OCI-LY7 (cell line): Measurements from ENCODE around the gene ACVR1B. TPM values are rescaled to one million over a fixed set of nuclear protein-coding genes. Genes with fewer than 3 reads are reported as not detected.

Experiments used
- BruUV-seq: library from RNA; stranded (reverse); fragments of 400-500 nt; replicated peaks from 2 replicates; lab custom pipeline; 2021; lab: Mats Ljungman, UMichigan
- CTCF ChIA-PET: fragments of 300-600 bp; sonication (Branson Sonifier 250); formaldehyde crosslinking; loops from one replicate; lab custom pipeline; 2022; ENCODE audit warnings: antibody characterized with exemption; ENCODE audit not compliant: unreplicated experiment; lab: Charles Lee
- POLR2A ChIA-PET: fragments of 300-600 bp; sonication (Branson Sonifier 250); formaldehyde crosslinking; loops from one replicate; lab custom pipeline; 2022; ENCODE audit warnings: antibody characterized with exemption; lab: Charles Lee
- DNase-seq: peaks from one replicate; pipeline ENCODE4 v3.0.0-alpha.2; 2015; ENCODE audit warnings: low spot score
- H2AFZ ChIP-seq: fragments of 200-600 bp; sonication (generic), shearing (Covaris generic); 2 replicates; pipeline ENCODE4 v1.6.1; 2014; ENCODE audit warnings: mild to moderate bottlenecking, antibody characterized with exemption, low read length, moderate library complexity
- H3K27ac ChIP-seq: fragments of 200-600 bp; sonication (generic); 2 replicates; pipeline ENCODE4 v1.5.1; 2014; ENCODE audit warnings: mixed run types, low read depth, mild to moderate bottlenecking, moderate library complexity, low read length, inconsistent platforms; ENCODE audit not compliant: poor library complexity, severe bottlenecking
- H3K36me3 ChIP-seq: fragments of 200-600 bp; sonication (generic); 2 replicates; pipeline ENCODE4 v1.6.1; 2014; ENCODE audit warnings: mild to moderate bottlenecking, antibody characterized with exemption, low read length, moderate library complexity, mixed read lengths; ENCODE audit not compliant: insufficient read depth
- H3K4me1 ChIP-seq: fragments of 200-600 bp; sonication (generic); 2 replicates; pipeline ENCODE4 v1.5.1; 2014; ENCODE audit warnings: mild to moderate bottlenecking, low read length; ENCODE audit not compliant: insufficient read depth, poor library complexity, severe bottlenecking
- H3K4me2 ChIP-seq: fragments of 200-600 bp; sonication (generic); 2 replicates; pipeline ENCODE4 v1.6.1; 2014; ENCODE audit warnings: mild to moderate bottlenecking, low read length
- H3K4me3 ChIP-seq: fragments of 200-600 bp; sonication (generic); 2 replicates; pipeline ENCODE4 v1.5.1; 2014; ENCODE audit warnings: mild to moderate bottlenecking, low read depth, low read length; ENCODE audit not compliant: poor library complexity, severe bottlenecking
- H3K79me2 ChIP-seq: fragments of 200-600 bp; sonication (generic); 2 replicates; pipeline ENCODE4 v1.6.1; 2016; ENCODE audit warnings: low read depth, mild to moderate bottlenecking, low read length, moderate library complexity, mixed read lengths; ENCODE audit not compliant: insufficient read depth
- H3K9me2 ChIP-seq: fragments of 200-600 bp; sonication (generic); 2 replicates; pipeline ENCODE4 v1.6.1; 2016; ENCODE audit warnings: mild to moderate bottlenecking, low read length, mixed read lengths; ENCODE audit not compliant: insufficient read depth
- H3K9me3 ChIP-seq: fragments of 200-600 bp; sonication (generic); 2 replicates; pipeline ENCODE4 v1.6.1; 2014; ENCODE audit warnings: mild to moderate bottlenecking, mixed run types, low read length, mixed read lengths
- H4K20me1 ChIP-seq: fragments of 200-600 bp; sonication (generic); 2 replicates; pipeline ENCODE4 v1.6.1; 2014; ENCODE audit warnings: mild to moderate bottlenecking, antibody characterized with exemption, low read length, moderate library complexity, mixed read lengths; ENCODE audit not compliant: insufficient read depth
- EZH2phosphoT487 ChIP-seq: fragments of 200-600 bp; sonication (generic); IDR thresholded peaks from 2 replicates; pipeline ENCODE4 v1.6.1; 2018; ENCODE audit warnings: low read depth, borderline replicate concordance, mild to moderate bottlenecking, mixed run types, antibody characterized with exemption, low read length, moderate library complexity, mixed read lengths
- intact Hi-C: fragments of 100-400 bp; cut with micrococcal nuclease; formaldehyde crosslinking; loops from one replicate; pipeline ENCODE4 v1.10.0; 2022; ENCODE audit not compliant: unreplicated experiment
- total RNA-seq, 2 experiments: library from RNA; depleted of rRNA in 1 of 2; stranded (reverse); fragments of >200 nt in 1 of 2; shearing (Covaris generic) in 1 of 2; gene quantifications; 2 replicates each; pipeline ENCODE4 v1.2.3, GENCODE V29; 2014 to 2022
- TF ChIP-seq, protein P1 (sequence below): fragments of 200-600 bp; sonication (generic); conservative IDR thresholded peaks from 2 replicates; pipeline ENCODE4 v1.5.1; 2014; ENCODE audit warnings: mild to moderate bottlenecking, antibody characterized with exemption, low read length, moderate library complexity, mixed read lengths

Gene ACVR1B
- total RNA-seq, 2 experiments from 2014 or later = 4.1 to 6.8 TPM

- Histone ChIP-seq H3K9me3 (no peaks in the 10 kb centered on the region), H3K27ac (no peak overlapping the region), H3K79me2 (no peaks in the 10 kb centered on the region), H2AFZ (no peak overlapping the region), H3K4me3 (no peak overlapping the region), H3K36me3 (no peaks in the 10 kb centered on the region), H3K9me2 (no peaks in the 10 kb centered on the region), H4K20me1 (no peaks in the 10 kb centered on the region), H3K4me2 (no peak overlapping the region), H3K4me1 (peaks cover 25% of the 10 kb centered on the region)
- CTCF ChIA-PET = interaction anchor here (1.2 kb wide), 1 partner anchor 11 kb away, joined by 7 read pairs; no protein-coding TSS in a partner anchor
- intact Hi-C loops = no loop called here
- DNase-seq = no peak
- TF ChIP-seq EZH2phosphoT487 = no peak
- TF ChIP-seq, protein P1, sequence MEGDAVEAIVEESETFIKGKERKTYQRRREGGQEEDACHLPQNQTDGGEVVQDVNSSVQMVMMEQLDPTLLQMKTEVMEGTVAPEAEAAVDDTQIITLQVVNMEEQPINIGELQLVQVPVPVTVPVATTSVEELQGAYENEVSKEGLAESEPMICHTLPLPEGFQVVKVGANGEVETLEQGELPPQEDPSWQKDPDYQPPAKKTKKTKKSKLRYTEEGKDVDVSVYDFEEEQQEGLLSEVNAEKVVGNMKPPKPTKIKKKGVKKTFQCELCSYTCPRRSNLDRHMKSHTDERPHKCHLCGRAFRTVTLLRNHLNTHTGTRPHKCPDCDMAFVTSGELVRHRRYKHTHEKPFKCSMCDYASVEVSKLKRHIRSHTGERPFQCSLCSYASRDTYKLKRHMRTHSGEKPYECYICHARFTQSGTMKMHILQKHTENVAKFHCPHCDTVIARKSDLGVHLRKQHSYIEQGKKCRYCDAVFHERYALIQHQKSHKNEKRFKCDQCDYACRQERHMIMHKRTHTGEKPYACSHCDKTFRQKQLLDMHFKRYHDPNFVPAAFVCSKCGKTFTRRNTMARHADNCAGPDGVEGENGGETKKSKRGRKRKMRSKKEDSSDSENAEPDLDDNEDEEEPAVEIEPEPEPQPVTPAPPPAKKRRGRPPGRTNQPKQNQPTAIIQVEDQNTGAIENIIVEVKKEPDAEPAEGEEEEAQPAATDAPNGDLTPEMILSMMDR = no peak
- POLR2A ChIA-PET = no interaction called here
- BruUV-seq = no TSS peak
These were observed 57.7 kb downstream of the ACVR1B start for GRCh38 chr12:52009081-52009751.

GRCh38 chr12:52010152-52010622, 58.7 kb downstream of the ACVR1B start:
- Histone ChIP-seq H3K9me3 (no peaks in the 10 kb centered on the region), H3K4me3 (no peak overlapping the region), H3K36me3 (no peaks in the 10 kb centered on the region), H3K4me2 (no peak overlapping the region), H3K79me2 (no peaks in the 10 kb centered on the region), H2AFZ (no peak overlapping the region), H4K20me1 (no peaks in the 10 kb centered on the region), H3K4me1 (peaks cover 25% of the 10 kb centered on the region), H3K27ac (no peak overlapping the region), H3K9me2 (no peaks in the 10 kb centered on the region)
- POLR2A ChIA-PET = no interaction called here
- no TSS peak for BruUV-seq
- CTCF ChIA-PET = interaction anchor here (1.2 kb wide), 1 partner anchor 10 kb away, joined by 7 read pairs; no protein-coding TSS in a partner anchor
- DNase-seq = no peak
- TF ChIP-seq, protein P1 = no peak
- TF ChIP-seq EZH2phosphoT487 = no peak
- intact Hi-C loops = no loop called here
